Measurements from ENCODE around the gene ANK2.

ANK2 gene

GRCh38 chr4:113355550-113356371 is 306.3 kb downstream of the ANK2 start:
- H3K36me3 ChIP-seq (ENCODE audit: control insufficient read depth, insufficient read depth, low read length) = no peaks in the 10 kb centered on the region
- no peak overlapping the region for H3K27ac ChIP-seq (ENCODE audit: low read depth, low read length)
- H3K27me3 ChIP-seq (ENCODE audit: control insufficient read depth, insufficient read depth, low read length) = no peaks in the 10 kb centered on the region
- no peaks in the 10 kb centered on the region for H3K4me1 ChIP-seq (ENCODE audit: control insufficient read depth, insufficient read depth, low read length)
- H3K9ac ChIP-seq (ENCODE audit: low read length) = no peak overlapping the region
- H3K4me3 ChIP-seq (ENCODE audit: low read length) = no peak overlapping the region

GRCh38 chr4:113356453-113356852 is 307.0 kb downstream of the ANK2 start:
- Histone ChIP-seq H3K9ac (ENCODE audit: low read length) (no peak overlapping the region), H3K4me1 (ENCODE audit: control insufficient read depth, insufficient read depth, low read length) (no peaks in the 10 kb centered on the region), H3K4me3 (ENCODE audit: low read length) (no peak overlapping the region), H3K36me3 (ENCODE audit: control insufficient read depth, insufficient read depth, low read length) (no peaks in the 10 kb centered on the region), H3K27ac (ENCODE audit: low read depth, low read length) (no peak overlapping the region), H3K27me3 (ENCODE audit: control insufficient read depth, insufficient read depth, low read length) (no peaks in the 10 kb centered on the region)

- no peak overlapping the region for H3K27ac ChIP-seq (ENCODE audit: low read depth, low read length)
- H3K36me3 ChIP-seq (ENCODE audit: control insufficient read depth, insufficient read depth, low read length) = no peaks in the 10 kb centered on the region
- H3K4me3 ChIP-seq (ENCODE audit: low read length) = no peak overlapping the region
- H3K4me1 ChIP-seq (ENCODE audit: control insufficient read depth, insufficient read depth, low read length) = no peaks in the 10 kb centered on the region
- no peak overlapping the region for H3K9ac ChIP-seq (ENCODE audit: low read length)
- no peaks in the 10 kb centered on the region for H3K27me3 ChIP-seq (ENCODE audit: control insufficient read depth, insufficient read depth, low read length)
Measured at GRCh38 chr4:113358784-113359183, 309.3 kb downstream of the ANK2 start.

- H3K4me1 ChIP-seq (ENCODE audit: control insufficient read depth, insufficient read depth, low read length) = no peaks in the 10 kb centered on the region
- no peaks in the 10 kb centered on the region for H3K27me3 ChIP-seq (ENCODE audit: control insufficient read depth, insufficient read depth, low read length)
- H3K9ac ChIP-seq (ENCODE audit: low read length) = no peak overlapping the region
- H3K27ac ChIP-seq (ENCODE audit: low read depth, low read length) = no peak overlapping the region
- peaks cover 3% of the 10 kb centered on the region for H3K36me3 ChIP-seq (ENCODE audit: control insufficient read depth, insufficient read depth, low read length)
- H3K4me3 ChIP-seq (ENCODE audit: low read length) = no peak overlapping the region
Measured at GRCh38 chr4:113365377-113365776, 315.9 kb downstream of the ANK2 start.

GRCh38 chr4:113368056-113368455 is 318.6 kb downstream of the ANK2 start:
- no peaks in the 10 kb centered on the region for H3K4me1 ChIP-seq (ENCODE audit: control insufficient read depth, insufficient read depth, low read length)
- no peaks in the 10 kb centered on the region for H3K27me3 ChIP-seq (ENCODE audit: control insufficient read depth, insufficient read depth, low read length)
- H3K27ac ChIP-seq (ENCODE audit: low read depth, low read length) = no peak overlapping the region
- no peak overlapping the region for H3K9ac ChIP-seq (ENCODE audit: low read length)
- no peak overlapping the region for H3K4me3 ChIP-seq (ENCODE audit: low read length)
- H3K36me3 ChIP-seq (ENCODE audit: control insufficient read depth, insufficient read depth, low read length) = peaks cover 3% of the 10 kb centered on the region

GRCh38 chr4:113371111-113371510 is 321.7 kb downstream of the ANK2 start:
- Histone ChIP-seq H3K4me3 (ENCODE audit: low read length) (no peak overlapping the region), H3K36me3 (ENCODE audit: control insufficient read depth, insufficient read depth, low read length) (peaks cover 2% of the 10 kb centered on the region), H3K27me3 (ENCODE audit: control insufficient read depth, insufficient read depth, low read length) (no peaks in the 10 kb centered on the region), H3K27ac (ENCODE audit: low read depth, low read length) (no peak overlapping the region), H3K4me1 (ENCODE audit: control insufficient read depth, insufficient read depth, low read length) (no peaks in the 10 kb centered on the region), H3K9ac (ENCODE audit: low read length) (no peak overlapping the region)

GRCh38 chr4:113375964-113376666 is 326.7 kb downstream of the ANK2 start:
- H3K27ac ChIP-seq (ENCODE audit: low read depth, low read length) = no peak overlapping the region
- no peak overlapping the region for H3K9ac ChIP-seq (ENCODE audit: low read length)
- H3K36me3 ChIP-seq (ENCODE audit: control insufficient read depth, insufficient read depth, low read length) = peaks cover 2% of the 10 kb centered on the region
- no peak overlapping the region for H3K4me3 ChIP-seq (ENCODE audit: low read length)
- no peaks in the 10 kb centered on the region for H3K27me3 ChIP-seq (ENCODE audit: control insufficient read depth, insufficient read depth, low read length)
- no peaks in the 10 kb centered on the region for H3K4me1 ChIP-seq (ENCODE audit: control insufficient read depth, insufficient read depth, low read length)

GRCh38 chr4:113378836-113379235 is 329.4 kb downstream of the ANK2 start:
- Histone ChIP-seq H3K9ac (ENCODE audit: low read length) (no peak overlapping the region), H3K4me3 (ENCODE audit: low read length) (no peak overlapping the region), H3K4me1 (ENCODE audit: control insufficient read depth, insufficient read depth, low read length) (no peaks in the 10 kb centered on the region), H3K36me3 (ENCODE audit: control insufficient read depth, insufficient read depth, low read length) (peaks cover 4% of the 10 kb centered on the region), H3K27ac (ENCODE audit: low read depth, low read length) (no peak overlapping the region), H3K27me3 (ENCODE audit: control insufficient read depth, insufficient read depth, low read length) (no peaks in the 10 kb centered on the region)

GRCh38 chr4:113382704-113383103 is 333.3 kb downstream of the ANK2 start:
- H3K27ac ChIP-seq (ENCODE audit: low read depth, low read length) = no peak overlapping the region

GRCh38 chr4:113383111-113383785 is 333.8 kb downstream of the ANK2 start:
- no peak overlapping the region for H3K27ac ChIP-seq (ENCODE audit: low read depth, low read length)
- H3K4me3 ChIP-seq (ENCODE audit: low read length) = no peak overlapping the region
- no peaks in the 10 kb centered on the region for H3K27me3 ChIP-seq (ENCODE audit: control insufficient read depth, insufficient read depth, low read length)
- H3K9ac ChIP-seq (ENCODE audit: low read length) = no peak overlapping the region
- H3K4me1 ChIP-seq (ENCODE audit: control insufficient read depth, insufficient read depth, low read length) = no peaks in the 10 kb centered on the region
- peaks cover 4% of the 10 kb centered on the region for H3K36me3 ChIP-seq (ENCODE audit: control insufficient read depth, insufficient read depth, low read length)

More at GRCh38 chr4:113382704-113383103, 333.3 kb downstream of the ANK2 start:
- Histone ChIP-seq H3K4me1 (ENCODE audit: control insufficient read depth, insufficient read depth, low read length) (no peaks in the 10 kb centered on the region), H3K27me3 (ENCODE audit: control insufficient read depth, insufficient read depth, low read length) (no peaks in the 10 kb centered on the region), H3K36me3 (ENCODE audit: control insufficient read depth, insufficient read depth, low read length) (peaks cover 4% of the 10 kb centered on the region), H3K4me3 (ENCODE audit: low read length) (no peak overlapping the region), H3K9ac (ENCODE audit: low read length) (no peak overlapping the region)

GRCh38 chr4:113384600-113384999 is 335.1 kb downstream of the ANK2 start:
- no peaks in the 10 kb centered on the region for H3K27me3 ChIP-seq (ENCODE audit: control insufficient read depth, insufficient read depth, low read length)
- no peak overlapping the region for H3K27ac ChIP-seq (ENCODE audit: low read depth, low read length)
- H3K36me3 ChIP-seq (ENCODE audit: control insufficient read depth, insufficient read depth, low read length) = peaks cover 4% of the 10 kb centered on the region

GRCh38 chr4:113385281-113385899 is 335.9 kb downstream of the ANK2 start:
- Histone ChIP-seq H3K27me3 (ENCODE audit: control insufficient read depth, insufficient read depth, low read length) (no peaks in the 10 kb centered on the region), H3K4me1 (ENCODE audit: control insufficient read depth, insufficient read depth, low read length) (no peaks in the 10 kb centered on the region), H3K9ac (ENCODE audit: low read length) (no peak overlapping the region), H3K4me3 (ENCODE audit: low read length) (no peak overlapping the region), H3K36me3 (ENCODE audit: control insufficient read depth, insufficient read depth, low read length) (peaks cover 4% of the 10 kb centered on the region), H3K27ac (ENCODE audit: low read depth, low read length) (no peak overlapping the region)

More at GRCh38 chr4:113384600-113384999, 335.1 kb downstream of the ANK2 start:
- H3K4me3 ChIP-seq (ENCODE audit: low read length) = no peak overlapping the region
- H3K4me1 ChIP-seq (ENCODE audit: control insufficient read depth, insufficient read depth, low read length) = no peaks in the 10 kb centered on the region
- no peak overlapping the region for H3K9ac ChIP-seq (ENCODE audit: low read length)

All from rectal smooth muscle tissue (tissue), 1 donor.